ENCODE results near the gene JUP.

Gene JUP

DNA sequence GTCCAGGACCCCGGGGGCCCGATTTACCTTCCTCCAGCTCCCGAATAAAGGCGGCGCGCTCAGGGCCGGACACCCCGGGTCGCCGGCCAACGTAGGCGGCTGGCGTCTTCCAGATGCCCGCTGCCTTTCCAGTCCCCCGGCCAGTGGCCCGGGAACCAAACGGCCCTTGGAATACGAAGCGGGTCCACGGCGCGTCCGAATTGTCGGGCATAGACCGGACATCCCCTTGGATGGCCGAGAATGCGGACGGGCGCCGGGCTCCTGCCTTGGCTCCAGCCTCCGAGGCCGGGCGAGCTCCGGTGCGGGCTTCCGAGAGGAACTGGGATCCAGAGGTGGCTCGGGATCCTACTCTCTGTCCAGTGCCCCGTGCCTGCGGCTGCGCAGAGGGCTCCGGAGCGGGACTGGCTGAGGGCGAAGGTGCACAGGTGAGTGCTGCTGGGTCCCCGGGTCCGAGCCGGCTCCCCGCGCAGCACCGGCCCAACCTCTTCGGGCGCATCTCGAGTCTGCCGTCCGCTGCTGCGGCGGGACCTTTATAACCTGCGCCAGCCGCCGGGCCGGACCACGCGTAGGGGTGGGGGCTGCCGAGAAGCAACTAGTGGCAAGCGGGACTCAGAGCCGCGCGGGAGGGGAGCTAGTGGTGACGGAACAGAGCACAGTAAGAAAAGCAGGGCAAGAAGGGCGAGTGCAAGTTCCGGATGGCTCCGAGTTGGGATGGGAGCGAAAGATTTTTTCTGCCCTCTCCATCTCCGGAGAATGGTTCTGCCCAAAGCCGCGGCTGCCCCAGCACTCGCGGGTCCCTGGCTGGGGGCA, 52.2 kb downstream of the JUP start, which contains the start of gene HAP1:
HAP1 (minus strand) TSS at position 505 of the 810 bp plus-strand sequence; CDS start at position 496, 9 bp downstream.
- Histone ChIP-seq H3K79me2 (ENCODE audit: control insufficient read depth, insufficient read depth, low read length) (no peaks in the 10 kb centered on the region), H2AK5ac (ENCODE audit: low read length) (no peak within 1 kb of the TSS), H3K4me3 (ENCODE audit: low read length) (peak within 1 kb of the TSS; percentile 43), H3K27me3 (ENCODE audit: insufficient read depth, low read length, poor library complexity) (peaks cover 13% of the 10 kb centered on the region), H4K8ac (ENCODE audit: low read depth, low read length) (no peak within 1 kb of the TSS), H3K9ac (ENCODE audit: low read length) (peak within 1 kb of the TSS; percentile 78), H2BK120ac (ENCODE audit: low read depth, low read length) (no peak within 1 kb of the TSS), H3K79me1 (ENCODE audit: low read length) (no peaks in the 10 kb centered on the region), H3K23ac (ENCODE audit: low read length) (peak within 1 kb of the TSS; percentile 66), H2BK15ac (replicated peaks; ENCODE audit: low read depth) (no peak within 1 kb of the TSS), H3K27ac (ENCODE audit: low read depth, low read length) (no peak within 1 kb of the TSS), H2BK5ac (ENCODE audit: low read length) (no peak within 1 kb of the TSS), H3K36me3 (ENCODE audit: control insufficient read depth, insufficient read depth, low read length) (no peaks in the 10 kb centered on the region), H4K5ac (ENCODE audit: low read length) (no peak within 1 kb of the TSS), H3K4me1 (ENCODE audit: control insufficient read depth, low read depth, low read length) (no peaks in the 10 kb centered on the region), H3K18ac (ENCODE audit: low read length) (no peak within 1 kb of the TSS), H3K56ac (ENCODE audit: low read length) (peak within 1 kb of the TSS; percentile 95), H3K4ac (ENCODE audit: low read depth, low read length) (no peak within 1 kb of the TSS), H3K4me2 (ENCODE audit: low read length) (peak within 1 kb of the TSS; percentile 97)
- DNase-seq: peak; percentile 69
- WGBS (ENCODE audit: extremely low coverage, insufficient coverage, low lambda C conversion rate): no CpG with 5 or more reads among the region's 77 CpGs

DNA sequence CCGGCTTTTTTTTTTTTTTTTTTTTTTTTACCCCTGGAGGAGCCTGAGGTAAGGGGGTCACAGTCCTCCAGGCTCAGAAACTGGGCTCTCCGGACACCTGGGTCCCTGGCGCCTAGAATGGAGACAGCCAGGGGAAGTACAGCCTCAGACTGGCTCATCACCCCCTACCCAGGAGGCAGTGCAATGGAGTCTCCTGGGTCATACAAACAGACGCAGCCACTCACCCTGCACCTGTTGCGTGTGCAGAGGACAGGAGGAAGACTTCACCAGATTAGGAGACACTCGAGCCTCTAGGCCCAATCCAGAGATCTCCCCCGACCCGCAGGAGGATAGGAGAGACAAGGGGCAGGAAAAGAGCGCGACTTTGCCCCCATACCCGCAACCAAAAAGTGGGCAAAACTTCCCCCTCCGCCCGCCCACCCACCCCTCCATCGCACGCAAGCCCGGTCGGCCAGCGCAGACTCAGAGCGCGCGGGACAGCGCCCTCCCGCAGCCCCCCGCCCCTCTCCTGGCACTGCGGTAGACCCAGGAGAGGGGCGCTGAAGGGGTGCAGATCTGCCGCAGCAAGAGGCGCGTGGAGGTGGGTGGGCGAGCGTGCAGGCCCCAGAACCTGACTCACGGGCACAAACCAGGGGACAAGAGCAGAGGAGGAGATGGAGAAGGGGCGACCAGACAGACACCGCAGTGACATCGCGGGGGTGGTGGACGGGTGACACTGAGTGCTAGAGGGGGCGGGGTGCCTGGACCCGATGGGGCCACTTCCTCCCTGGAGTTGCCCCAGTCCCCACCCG, 53.0 kb downstream of the JUP start:
- no peak overlapping the region for H2AK5ac ChIP-seq (ENCODE audit: low read length)
- no peak overlapping the region for H2BK5ac ChIP-seq (ENCODE audit: low read length)
- H3K79me2 ChIP-seq (ENCODE audit: control insufficient read depth, insufficient read depth, low read length): no peaks in the 10 kb centered on the region
- H3K27ac ChIP-seq (ENCODE audit: low read depth, low read length): no peak overlapping the region
- H4K5ac ChIP-seq (ENCODE audit: low read length): no peak overlapping the region
- H2BK15ac ChIP-seq (replicated peaks; ENCODE audit: low read depth): no peak overlapping the region
- H3K79me1 ChIP-seq (ENCODE audit: low read length): no peaks in the 10 kb centered on the region
- H3K9ac ChIP-seq (ENCODE audit: low read length): peak overlapping the region; percentile 63
- no peaks in the 10 kb centered on the region for H3K36me3 ChIP-seq (ENCODE audit: control insufficient read depth, insufficient read depth, low read length)
- no peak for DNase-seq
- H3K4me3 ChIP-seq (ENCODE audit: low read length): no peak overlapping the region
- no peaks in the 10 kb centered on the region for H3K4me1 ChIP-seq (ENCODE audit: control insufficient read depth, low read depth, low read length)
- H3K4me2 ChIP-seq (ENCODE audit: low read length): peak overlapping the region; percentile 97
- no peak overlapping the region for H3K18ac ChIP-seq (ENCODE audit: low read length)
- H4K8ac ChIP-seq (ENCODE audit: low read depth, low read length): no peak overlapping the region
- no CpG with 5 or more reads among the region's 40 CpGs for whole genome bisulfite sequencing (ENCODE audit: extremely low coverage, insufficient coverage, low lambda C conversion rate)
- peak overlapping the region; percentile 66 for H3K23ac ChIP-seq (ENCODE audit: low read length)
- no peak overlapping the region for H2BK120ac ChIP-seq (ENCODE audit: low read depth, low read length)
- no peak overlapping the region for H3K56ac ChIP-seq (ENCODE audit: low read length)
- H3K4ac ChIP-seq (ENCODE audit: low read depth, low read length): no peak overlapping the region
- peaks cover 13% of the 10 kb centered on the region for H3K27me3 ChIP-seq (ENCODE audit: insufficient read depth, low read length, poor library complexity)

DNA sequence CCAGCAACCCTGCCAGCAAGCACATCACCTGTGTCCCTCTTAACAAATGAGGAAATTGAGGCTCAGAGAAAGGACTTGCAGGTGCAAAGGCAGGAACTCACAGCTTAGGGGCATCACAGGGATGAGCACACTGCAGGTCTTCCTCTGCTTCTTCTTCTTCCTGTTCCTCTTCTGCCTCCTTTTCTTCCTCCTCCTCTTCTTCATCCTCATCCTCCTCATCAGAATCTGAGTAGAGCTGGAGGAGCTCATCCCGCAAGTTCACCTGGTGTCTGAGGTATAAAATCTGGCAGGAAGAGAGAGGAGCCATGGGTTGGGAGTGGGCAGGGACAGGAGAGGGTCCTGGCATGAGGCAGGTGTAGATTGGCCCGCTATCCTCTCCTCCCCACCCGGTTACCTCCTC, 54.7 kb downstream of the JUP start:
- Histone ChIP-seq H3K79me2 (ENCODE audit: control insufficient read depth, insufficient read depth, low read length) (no peaks in the 10 kb centered on the region), H3K56ac (ENCODE audit: low read length) (no peak overlapping the region), H3K18ac (ENCODE audit: low read length) (no peak overlapping the region), H4K8ac (ENCODE audit: low read depth, low read length) (no peak overlapping the region), H3K9ac (ENCODE audit: low read length) (no peak overlapping the region), H3K4me2 (ENCODE audit: low read length) (no peak overlapping the region), H3K4me1 (ENCODE audit: control insufficient read depth, low read depth, low read length) (no peaks in the 10 kb centered on the region), H4K5ac (ENCODE audit: low read length) (no peak overlapping the region), H2BK15ac (replicated peaks; ENCODE audit: low read depth) (no peak overlapping the region), H2AK5ac (ENCODE audit: low read length) (no peak overlapping the region), H3K27me3 (ENCODE audit: insufficient read depth, low read length, poor library complexity) (peaks cover 13% of the 10 kb centered on the region), H2BK5ac (ENCODE audit: low read length) (no peak overlapping the region), H3K4ac (ENCODE audit: low read depth, low read length) (no peak overlapping the region), H3K27ac (ENCODE audit: low read depth, low read length) (no peak overlapping the region), H2BK120ac (ENCODE audit: low read depth, low read length) (no peak overlapping the region), H3K23ac (ENCODE audit: low read length) (no peak overlapping the region), H3K4me3 (ENCODE audit: low read length) (no peak overlapping the region), H3K79me1 (ENCODE audit: low read length) (no peaks in the 10 kb centered on the region), H3K36me3 (ENCODE audit: control insufficient read depth, insufficient read depth, low read length) (no peaks in the 10 kb centered on the region)
- no peak for DNase-seq
- no CpG with 5 or more reads among the region's 3 CpGs for WGBS (ENCODE audit: extremely low coverage, insufficient coverage, low lambda C conversion rate)

- no peak overlapping the region for H3K4ac ChIP-seq (ENCODE audit: low read depth, low read length)
- H4K8ac ChIP-seq (ENCODE audit: low read depth, low read length): no peak overlapping the region
- no peak overlapping the region for H3K18ac ChIP-seq (ENCODE audit: low read length)
- no peak overlapping the region for H2BK15ac ChIP-seq (replicated peaks; ENCODE audit: low read depth)
- no peaks in the 10 kb centered on the region for H3K79me2 ChIP-seq (ENCODE audit: control insufficient read depth, insufficient read depth, low read length)
- H3K23ac ChIP-seq (ENCODE audit: low read length): no peak overlapping the region
- no peak for DNase-seq
- H3K27me3 ChIP-seq (ENCODE audit: insufficient read depth, low read length, poor library complexity): peaks cover 9% of the 10 kb centered on the region
- no peak overlapping the region for H3K9ac ChIP-seq (ENCODE audit: low read length)
- H2BK120ac ChIP-seq (ENCODE audit: low read depth, low read length): no peak overlapping the region
- H3K36me3 ChIP-seq (ENCODE audit: control insufficient read depth, insufficient read depth, low read length): no peaks in the 10 kb centered on the region
- no peak overlapping the region for H3K27ac ChIP-seq (ENCODE audit: low read depth, low read length)
- WGBS (ENCODE audit: extremely low coverage, insufficient coverage, low lambda C conversion rate): no CpG with 5 or more reads among the region's 4 CpGs
- no peak overlapping the region for H4K5ac ChIP-seq (ENCODE audit: low read length)
- H3K79me1 ChIP-seq (ENCODE audit: low read length): no peaks in the 10 kb centered on the region
- no peak overlapping the region for H2BK5ac ChIP-seq (ENCODE audit: low read length)
- H3K4me1 ChIP-seq (ENCODE audit: control insufficient read depth, low read depth, low read length): no peaks in the 10 kb centered on the region
- no peak overlapping the region for H3K4me2 ChIP-seq (ENCODE audit: low read length)
- H3K56ac ChIP-seq (ENCODE audit: low read length): no peak overlapping the region
- H3K4me3 ChIP-seq (ENCODE audit: low read length): no peak overlapping the region
- H2AK5ac ChIP-seq (ENCODE audit: low read length): no peak overlapping the region
These were observed 56.0 kb downstream of the JUP start for GRCh38 chr17:41730479-41730878.

GRCh38 chr17:41728056-41728455, 58.5 kb downstream of the JUP start:
- Histone ChIP-seq H3K27me3 (ENCODE audit: insufficient read depth, low read length, poor library complexity) (no peaks in the 10 kb centered on the region), H3K4me3 (ENCODE audit: low read length) (no peak overlapping the region), H3K23ac (ENCODE audit: low read length) (no peak overlapping the region), H4K8ac (ENCODE audit: low read depth, low read length) (no peak overlapping the region), H3K18ac (ENCODE audit: low read length) (no peak overlapping the region), H2BK5ac (ENCODE audit: low read length) (no peak overlapping the region), H3K4ac (ENCODE audit: low read depth, low read length) (no peak overlapping the region), H3K9ac (ENCODE audit: low read length) (no peak overlapping the region), H3K79me1 (ENCODE audit: low read length) (no peaks in the 10 kb centered on the region), H2BK120ac (ENCODE audit: low read depth, low read length) (no peak overlapping the region), H3K4me2 (ENCODE audit: low read length) (no peak overlapping the region), H3K56ac (ENCODE audit: low read length) (no peak overlapping the region), H2AK5ac (ENCODE audit: low read length) (no peak overlapping the region), H3K79me2 (ENCODE audit: control insufficient read depth, insufficient read depth, low read length) (no peaks in the 10 kb centered on the region), H3K36me3 (ENCODE audit: control insufficient read depth, insufficient read depth, low read length) (no peaks in the 10 kb centered on the region), H2BK15ac (replicated peaks; ENCODE audit: low read depth) (no peak overlapping the region), H3K4me1 (ENCODE audit: control insufficient read depth, low read depth, low read length) (no peaks in the 10 kb centered on the region), H4K5ac (ENCODE audit: low read length) (no peak overlapping the region), H3K27ac (ENCODE audit: low read depth, low read length) (no peak overlapping the region)
- DNase-seq: no peak
- no CpG with 5 or more reads among the region's 12 CpGs for WGBS (ENCODE audit: extremely low coverage, insufficient coverage, low lambda C conversion rate)

Data from mesendoderm (in vitro differentiated cells).